Activated B cell treated with CpG ODN at 0.5 μM for 24 hours (primary cell): ENCODE results near the gene DLGAP5. TPM values are rescaled to one million over a fixed set of nuclear protein-coding genes. Genes with fewer than 3 reads are reported as not detected.

ENCODE experiments used
- ATAC-seq: fragments of 200-7000 bp; cut with Tn5 transposase; one replicate; pipeline ENCODE4 v1.10.0; 2021; ENCODE audit warnings: low read depth, mild to moderate bottlenecking, moderate library complexity
- CTCF ChIA-PET: fragments of 350-600 bp; sonication (Branson Sonifier 250); formaldehyde crosslinking; loops from one replicate; lab custom pipeline; 2021; ENCODE audit warnings: antibody characterized with exemption; lab: Charles Lee
- POLR2A ChIA-PET: fragments of 350-600 bp; sonication (Branson Sonifier 250); formaldehyde crosslinking; loops from one replicate; lab custom pipeline; 2021; ENCODE audit warnings: antibody characterized with exemption; lab: Charles Lee
- DNase-seq: peaks from one replicate; pipeline ENCODE4 v3.0.0; 2022
- H3K27ac Mint-ChIP-seq: one replicate; pipeline ENCODE4 v1.8.0; 2020; ENCODE audit warnings: mixed read lengths
- H3K27me3 Mint-ChIP-seq: one replicate; pipeline ENCODE4 v1.8.0; 2021; ENCODE audit warnings: mixed read lengths
- H3K36me3 Mint-ChIP-seq: one replicate; pipeline ENCODE4 v1.8.0; 2021; ENCODE audit warnings: low read depth, mixed read lengths
- H3K4me1 Mint-ChIP-seq: one replicate; pipeline ENCODE4 v1.8.0; 2021; ENCODE audit warnings: mixed read lengths
- H3K4me3 Mint-ChIP-seq: one replicate; pipeline ENCODE4 v1.8.0; 2020; ENCODE audit warnings: mild to moderate bottlenecking, mixed read lengths
- H3K9me3 Mint-ChIP-seq: one replicate; pipeline ENCODE4 v1.8.0; 2020; ENCODE audit warnings: mixed read lengths
- CTCF ChIP-seq: fragments of 200-600 bp; IDR thresholded peaks from one replicate; pipeline ENCODE4 v1.8.0; 2022; ENCODE audit warnings: antibody characterized with exemption, mild to moderate bottlenecking
- intact Hi-C: fragments of 100-400 bp; cut with micrococcal nuclease; formaldehyde crosslinking; loops from one replicate; pipeline ENCODE4 v1.15.1; 2024
- total RNA-seq: library from RNA; stranded (reverse); gene quantifications from 2 replicates; pipeline ENCODE4 v1.2.3, GENCODE V29; 2022

The DLGAP5 gene
- total RNA-seq, 1 donor from 2014 or later, result 0.73 TPM

GRCh38 chr14:55139141-55139540, 52.2 kb downstream of the DLGAP5 start:
- intact Hi-C loops, result no loop called here
- CTCF ChIA-PET, result interaction anchor here (0.6 kb wide), 1 partner anchor 24 kb away, joined by 7 read pairs; no protein-coding TSS in a partner anchor
- no peak overlapping the region for H3K4me3 Mint-ChIP-seq
- TF ChIP-seq CTCF, result no peak
- no peaks in the 10 kb centered on the region for H3K9me3 Mint-ChIP-seq
- H3K27ac Mint-ChIP-seq, result no peak overlapping the region
- no peaks in the 10 kb centered on the region for H3K4me1 Mint-ChIP-seq
- no peaks in the 10 kb centered on the region for H3K27me3 Mint-ChIP-seq
- POLR2A ChIA-PET, result no interaction called here
- ATAC-seq (no peak), DNase-seq (no peak)
- peaks cover 73% of the 10 kb centered on the region for H3K36me3 Mint-ChIP-seq

- intact Hi-C loops, result no loop called here
- no peak overlapping the region for H3K27ac Mint-ChIP-seq
- H3K36me3 Mint-ChIP-seq, result peaks cover 71% of the 10 kb centered on the region
- no peak for TF ChIP-seq CTCF
- H3K4me1 Mint-ChIP-seq, result peaks cover 2% of the 10 kb centered on the region
- POLR2A ChIA-PET, result interaction anchor here (0.6 to 1.5 kb wide), 2 partner anchors 8 to 160 kb away, joined by 4 to 5 read pairs; no protein-coding TSS in a partner anchor
- no peak for ATAC-seq
- no peak for DNase-seq
- CTCF ChIA-PET, result no interaction called here
- H3K27me3 Mint-ChIP-seq, result no peaks in the 10 kb centered on the region
- no peaks in the 10 kb centered on the region for H3K9me3 Mint-ChIP-seq
- no peak overlapping the region for H3K4me3 Mint-ChIP-seq
Observed at GRCh38 chr14:55138091-55138490, 53.3 kb downstream of the DLGAP5 start.

- no peaks in the 10 kb centered on the region for H3K27me3 Mint-ChIP-seq
- H3K36me3 Mint-ChIP-seq, result peaks cover 66% of the 10 kb centered on the region
- ATAC-seq (no peak), DNase-seq (no peak)
- no peak for TF ChIP-seq CTCF
- no peaks in the 10 kb centered on the region for H3K9me3 Mint-ChIP-seq
- H3K27ac Mint-ChIP-seq, result no peak overlapping the region
- H3K4me1 Mint-ChIP-seq, result peaks cover 2% of the 10 kb centered on the region
- intact Hi-C loops, result no loop called here
- ChIA-PET POLR2A (interaction anchor here (1.5 kb wide), 1 partner anchor 8 kb away, joined by 5 read pairs; no protein-coding TSS in a partner anchor), CTCF (no interaction called here)
- H3K4me3 Mint-ChIP-seq, result no peak overlapping the region
Observed at GRCh38 chr14:55136885-55137786, 54.2 kb downstream of the DLGAP5 start.

GRCh38 chr14:55136241-55136640, 55.1 kb downstream of the DLGAP5 start:
- ChIA-PET POLR2A (no interaction called here), CTCF (no interaction called here)
- Mint-ChIP-seq H3K27ac (no peak overlapping the region), H3K36me3 (peaks cover 64% of the 10 kb centered on the region), H3K4me3 (no peak overlapping the region), H3K27me3 (no peaks in the 10 kb centered on the region), H3K9me3 (no peaks in the 10 kb centered on the region), H3K4me1 (peaks cover 10% of the 10 kb centered on the region)
- TF ChIP-seq CTCF, result no peak
- ATAC-seq (no peak), DNase-seq (no peak)
- intact Hi-C loops, result no loop called here

GRCh38 chr14:55133416-55133815, 58.0 kb downstream of the DLGAP5 start:
- ATAC-seq (no peak), DNase-seq (no peak)
- intact Hi-C loops, result no loop called here
- ChIA-PET CTCF (no interaction called here), POLR2A (no interaction called here)
- peaks cover 2% of the 10 kb centered on the region for H3K27me3 Mint-ChIP-seq
- H3K4me1 Mint-ChIP-seq, result peaks cover 23% of the 10 kb centered on the region
- peaks cover 46% of the 10 kb centered on the region for H3K36me3 Mint-ChIP-seq
- no peak overlapping the region for H3K27ac Mint-ChIP-seq
- no peak overlapping the region for H3K4me3 Mint-ChIP-seq
- H3K9me3 Mint-ChIP-seq, result no peaks in the 10 kb centered on the region
- no peak for TF ChIP-seq CTCF
